H1 (cell line): Measurements from ENCODE around the gene CLDN3. TPM values are rescaled to one million over a fixed set of nuclear protein-coding genes. Genes with fewer than 3 reads are reported as not detected.

Source experiments
- CTCF ChIA-PET: fragments of 300-600 bp; sonication (Branson Sonifier 250); formaldehyde crosslinking; loops from one replicate; lab custom pipeline; 2021; ENCODE audit not compliant: partially characterized antibody; lab: Charles Lee
- POLR2A ChIA-PET: fragments of 300-600 bp; sonication (Branson Sonifier 250); formaldehyde crosslinking; loops from one replicate; lab custom pipeline; 2021; ENCODE audit warnings: inconsistent platforms; ENCODE audit not compliant: partially characterized antibody; lab: Charles Lee
- DNase-seq, 2 experiments: peaks; one replicate each; pipeline versions ENCODE4 v3.0.0 to v3.0.0-alpha.2; 2010 to 2022; ENCODE audit warnings: low spot score in 2 of 2, low read depth in 1 of 2, mixed read lengths in 1 of 2
- FAIRE-seq: peaks from 2 replicates; lab custom pipeline; 2011; peaks lifted over from hg19 to GRCh38; lab: Jason Lieb, UNC
- H2AFZ ChIP-seq: 2 replicates; pipeline ENCODE4 v1.8.1; 2012; ENCODE audit warnings: low read length, inconsistent platforms
- H2AK5ac ChIP-seq: 2 replicates; pipeline ENCODE4 v1.6.1; 2013; ENCODE audit warnings: low read depth, low read length
- H2BK120ac ChIP-seq: replicated peaks from 2 replicates; pipeline ENCODE3; 2013; ENCODE audit warnings: low read depth, low read length, inconsistent platforms
- H2BK12ac ChIP-seq: 2 replicates; pipeline ENCODE4 v1.6.1; 2013; ENCODE audit warnings: low read depth, low read length
- H2BK15ac ChIP-seq: 2 replicates; pipeline ENCODE4 v1.6.1; 2013; ENCODE audit warnings: low read length
- H2BK20ac ChIP-seq: 2 replicates; pipeline ENCODE4 v1.6.1; 2013; ENCODE audit warnings: low read length
- H2BK5ac ChIP-seq: 2 replicates; pipeline ENCODE4 v1.6.1; 2013; ENCODE audit warnings: low read depth, low read length
- H3K14ac ChIP-seq: 2 replicates; pipeline ENCODE4 v1.6.1; 2013; ENCODE audit warnings: inconsistent platforms; ENCODE audit not compliant: insufficient read length
- H3K18ac ChIP-seq: 2 replicates; pipeline ENCODE4 v1.6.1; 2013; ENCODE audit warnings: low read length; ENCODE audit errors: extremely low read depth
- H3K23ac ChIP-seq: 2 replicates; pipeline ENCODE4 v1.6.1; 2013; ENCODE audit warnings: inconsistent platforms; ENCODE audit not compliant: insufficient read length
- H3K23me2 ChIP-seq: 2 replicates; pipeline ENCODE4 v1.6.1; 2013; ENCODE audit warnings: low read depth, low read length
- H3K27ac ChIP-seq: 2 replicates; pipeline ENCODE4 v1.6.1; 2011; ENCODE audit warnings: low read depth, low read length, inconsistent platforms
- H3K27me3 ChIP-seq, 4 experiments: replicated peaks in 1 of 4; 1 replicate in 1 of 4; 2 replicates in 3 of 4; pipeline versions ENCODE4 v1.6.1 to v1.8.1; 2011 to 2013; ENCODE audit warnings: low read length in 3 of 4, mild to moderate bottlenecking in 3 of 4, inconsistent platforms in 2 of 4, mixed read lengths in 2 of 4, moderate library complexity in 1 of 4; ENCODE audit not compliant: control insufficient read depth in 3 of 4, insufficient read depth in 3 of 4; ENCODE audit errors: extremely low read depth in 1 of 4
- H3K36me3 ChIP-seq, 4 experiments: 2 replicates each; pipeline versions ENCODE4 v1.6.1 to v1.8.1; 2011 to 2013; ENCODE audit warnings: mild to moderate bottlenecking in 4 of 4, low read length in 3 of 4, moderate library complexity in 2 of 4, control low read depth in 1 of 4, inconsistent platforms in 1 of 4; ENCODE audit not compliant: insufficient read depth in 4 of 4, control insufficient read depth in 2 of 4
- H3K4ac ChIP-seq: replicated peaks from 2 replicates; pipeline ENCODE3; 2013; ENCODE audit warnings: low read length, low read depth, mixed read lengths, inconsistent platforms; ENCODE audit not compliant: insufficient read length
- H3K4me1 ChIP-seq, 4 experiments: replicated peaks in 1 of 4; 1 replicate in 1 of 4; 2 replicates in 3 of 4; pipeline versions ENCODE4 v1.6.1 to v1.8.1; 2011 to 2013; ENCODE audit warnings: low read length in 3 of 4, inconsistent platforms in 2 of 4, mixed read lengths in 1 of 4; ENCODE audit not compliant: insufficient read depth in 4 of 4, control insufficient read depth in 3 of 4
- H3K4me2 ChIP-seq, 2 experiments: 2 replicates each; pipeline versions ENCODE4 v1.6.1 to v1.8.1; 2011 to 2013; ENCODE audit warnings: low read depth in 2 of 2, low read length in 2 of 2, control low read depth in 1 of 2, inconsistent platforms in 1 of 2, mild to moderate bottlenecking in 1 of 2; ENCODE audit not compliant: insufficient read depth in 1 of 2
- H3K4me3 ChIP-seq, 4 experiments: fragments of 200-600, 300-600 bp in 1 of 4; sonication (generic), shearing (Covaris generic), sonication (Bioruptor Twin) in 1 of 4; 2 replicates each; pipeline versions ENCODE4 v1.5.1 to v1.8.1; 2011 to 2016; ENCODE audit warnings: low read length in 4 of 4, low read depth in 3 of 4, control low read depth in 2 of 4, inconsistent platforms in 2 of 4, mild to moderate bottlenecking in 2 of 4, mixed read lengths in 1 of 4, moderate library complexity in 1 of 4; ENCODE audit not compliant: insufficient read depth in 2 of 4; ENCODE audit errors: extremely low read depth in 1 of 4
- H3K56ac ChIP-seq: replicated peaks from 2 replicates; pipeline ENCODE3; 2013; ENCODE audit warnings: low read depth, mild to moderate bottlenecking, mixed read lengths, low read length, inconsistent platforms; ENCODE audit not compliant: insufficient read length
- H3K79me1 ChIP-seq: 2 replicates; pipeline ENCODE4 v1.6.1; 2013; ENCODE audit warnings: low read depth, low read length, control low read depth
- H3K79me2 ChIP-seq, 2 experiments: 2 replicates each; pipeline versions ENCODE4 v1.6.1 to v1.8.1; 2012 to 2013; ENCODE audit warnings: low read length in 2 of 2, mild to moderate bottlenecking in 2 of 2, inconsistent platforms in 1 of 2; ENCODE audit not compliant: insufficient read depth in 2 of 2, control insufficient read depth in 1 of 2
- H3K9ac ChIP-seq, 4 experiments: replicated peaks in 1 of 4; 1 replicate in 1 of 4; 2 replicates in 3 of 4; pipeline versions ENCODE4 v1.6.1 to v1.8.1; 2011 to 2013; ENCODE audit warnings: low read depth in 3 of 4, low read length in 3 of 4, control low read depth in 2 of 4, mild to moderate bottlenecking in 2 of 4, moderate library complexity in 2 of 4, inconsistent platforms in 1 of 4; ENCODE audit errors: extremely low read depth in 1 of 4
- H3K9me3 ChIP-seq, 2 experiments: 2 replicates each; pipeline versions ENCODE4 v1.6.1 to v1.8.1; 2012 to 2013; ENCODE audit warnings: mild to moderate bottlenecking in 2 of 2, moderate library complexity in 2 of 2, control low read depth in 1 of 2, inconsistent platforms in 1 of 2, low read depth in 1 of 2, low read length in 1 of 2, mixed read lengths in 1 of 2; ENCODE audit not compliant: insufficient read depth in 2 of 2
- H4K20me1 ChIP-seq, 2 experiments: replicated peaks in 1 of 2; 2 replicates each; pipeline versions ENCODE3 to v1.8.1; 2011 to 2013; ENCODE audit warnings: inconsistent platforms in 2 of 2, low read length in 2 of 2, mild to moderate bottlenecking in 1 of 2; ENCODE audit not compliant: insufficient read depth in 2 of 2, control insufficient read depth in 1 of 2
- H4K5ac ChIP-seq: 2 replicates; pipeline ENCODE4 v1.6.1; 2013; ENCODE audit warnings: low read length, low read depth, mixed read lengths, inconsistent platforms; ENCODE audit not compliant: insufficient read length
- H4K8ac ChIP-seq: 2 replicates; pipeline ENCODE4 v1.8.0; 2013; ENCODE audit warnings: mild to moderate bottlenecking, moderate library complexity, low read length, inconsistent platforms; ENCODE audit not compliant: insufficient read depth; ENCODE audit errors: extremely low read depth
- H4K91ac ChIP-seq: replicated peaks from 2 replicates; pipeline ENCODE3; 2013; ENCODE audit warnings: low read length, mixed read lengths, inconsistent platforms; ENCODE audit not compliant: insufficient read length
- EGR1 ChIP-seq: IDR thresholded peaks from 2 replicates; pipeline ENCODE4 v1.6.1; 2011; ENCODE audit warnings: low read depth, low read length, borderline replicate concordance
- HDAC2 ChIP-seq, 2 experiments: fragments of 300-600 bp in 1 of 2; sonication (generic) in 1 of 2; IDR thresholded peaks; 2 replicates each; pipeline ENCODE4 v1.6.1; 2011 to 2012; ENCODE audit warnings: low read depth in 2 of 2, low read length in 2 of 2, mild to moderate bottlenecking in 2 of 2, moderate library complexity in 2 of 2, borderline replicate concordance in 1 of 2, inconsistent platforms in 1 of 2
- KDM4A ChIP-seq: IDR thresholded peaks from one replicate; pipeline ENCODE4 v1.7.1; 2012; ENCODE audit warnings: low read depth, mild to moderate bottlenecking, moderate library complexity, low read length, inconsistent platforms; ENCODE audit not compliant: severe bottlenecking
- NRF1 ChIP-seq: IDR thresholded peaks from 2 replicates; pipeline ENCODE4 v1.6.1; 2011; ENCODE audit warnings: mild to moderate bottlenecking, low read depth, low read length, improper control_type of control experiment
- POLR2A ChIP-seq, 2 experiments: IDR thresholded peaks; 1 replicate in 1 of 2; 2 replicates in 1 of 2; pipeline ENCODE4 v1.6.1; 2011; ENCODE audit warnings: low read depth in 2 of 2, low read length in 2 of 2, mild to moderate bottlenecking in 2 of 2; ENCODE audit errors: control extremely low read depth in 1 of 2
- RXRA ChIP-seq: IDR thresholded peaks from 2 replicates; pipeline ENCODE4 v1.6.1; 2011; ENCODE audit warnings: low read depth, mild to moderate bottlenecking, low read length, moderate library complexity; ENCODE audit not compliant: insufficient read depth
- SP2 ChIP-seq: IDR thresholded peaks from 2 replicates; pipeline ENCODE4 v1.6.1; 2012; ENCODE audit warnings: mild to moderate bottlenecking, low read length, inconsistent platforms
- WGBS, 2 experiments: shearing (Covaris generic) in 1 of 2; methylation state at CpG; one replicate each; pipeline versions ENCODE4 v1.1.6 to v1.1.7; 2013 to 2015; ENCODE audit warnings: low lambda C conversion rate in 2 of 2, mixed read lengths in 2 of 2, inconsistent platforms in 1 of 2, low coverage in 1 of 2, missing lambda C conversion rate in 1 of 2; ENCODE audit not compliant: insufficient replicate concordance in 2 of 2, insufficient coverage in 1 of 2, insufficient read length in 1 of 2; ENCODE audit errors: extremely low coverage in 1 of 2, missing lambda C conversion rate in 1 of 2; 5-methylcytosine and 5-hydroxymethylcytosine counted together
- polyA plus RNA-seq, 7 experiments: library from polyadenylated mRNA; depleted of rRNA in 3 of 7; stranded (reverse) in 5 of 7; unstranded in 2 of 7; fragments of >200 nt in 5 of 7; fragments of 200-250 nt in 2 of 7; gene quantifications; 1 replicate in 5 of 7; 2 replicates in 1 of 7; 4 replicates in 1 of 7; pipeline versions ENCODE4 v1.2.1 to v1.2.3, GENCODE V29; 2011 to 2013; ENCODE audit warnings: missing spikeins in 2 of 7, mixed read lengths in 2 of 7
- total RNA-seq: library from RNA; stranded (reverse); fragmentation: NEBNext Ultra II Directional; extraction: Animal tissue kit (Norgen Biotek cat#: 25700); gene quantifications from 2 replicates; pipeline ENCODE4 v1.2.1, GENCODE V29; 2021
- TF ChIP-seq, protein P1 (sequence below): IDR thresholded peaks from 2 replicates; pipeline ENCODE4 v1.6.1; 2011; ENCODE audit warnings: low read depth, mild to moderate bottlenecking, low read length; ENCODE audit not compliant: insufficient read depth

Gene CLDN3
- total and polyA plus RNA-seq, 2 of the 8 experiments (the other 6 are each of a cell fraction or from before 2014, with no cell fraction given), result 19.1 to 65.2 TPM

- no peaks in the 10 kb centered on the region for H3K79me1 ChIP-seq
- H3K4ac ChIP-seq, result no peak overlapping the region
- DNase-seq (peak in 1 of 2 experiments; percentile 91), FAIRE-seq (no peak)
- H2BK5ac ChIP-seq, result no peak overlapping the region
- 0 out of 7 replicates have a peak, but pooled peaks cover 0 to under 1% (median 0%) of the 10 kb centered on the region in 4 experiments for H3K27me3 ChIP-seq
- H4K5ac ChIP-seq, result no peak overlapping the region
- H2AK5ac ChIP-seq, result peak overlapping the region; percentile 2; the same call in 1 of the 2 replicates
- POLR2A ChIA-PET, result interaction anchor here (0.5 to 2.3 kb wide), 12 partner anchors 10 to 416 kb away, joined by 3 to 7 read pairs (median 3); partner anchors contain the start of gene BAZ1B
- H2BK15ac ChIP-seq, result peak overlapping the region; percentile 65; the same call in 1 of the 2 replicates
- no peak overlapping the region for H3K14ac ChIP-seq
- H3K27ac ChIP-seq, result peak overlapping the region; percentile 18; the same call in 1 of the 2 replicates
- peaks cover 8 to 20% of the 10 kb centered on the region in 2 experiments for H4K20me1 ChIP-seq
- no peak overlapping the region for H4K8ac ChIP-seq
- peak overlapping the region; percentile 92 for H2BK12ac ChIP-seq
- peaks cover 8% of the 10 kb centered on the region for H3K23me2 ChIP-seq
- H3K79me2 ChIP-seq, result peaks cover 0 to 8% of the 10 kb centered on the region in 2 experiments; a peak in 1 of 4 replicates
- no peak overlapping the region for H4K91ac ChIP-seq
- no peak overlapping the region for H2BK20ac ChIP-seq
- H3K4me3 ChIP-seq, result no peak overlapping the region
- no peaks in the 10 kb centered on the region for H3K9me3 ChIP-seq
- peaks cover 0 to 16% (median 2%) of the 10 kb centered on the region in 4 experiments; a peak in 5 of 7 replicates for H3K4me1 ChIP-seq
- no peak overlapping the region for H3K23ac ChIP-seq
- H3K56ac ChIP-seq, result no peak overlapping the region
- H3K36me3 ChIP-seq, result peaks cover 4 to 16% (median 8%) of the 10 kb centered on the region in 4 experiments; a peak in 5 of 8 replicates
- H3K4me2 ChIP-seq, result no peak overlapping the region
- H2BK120ac ChIP-seq, result no peak overlapping the region
- no peak overlapping the region for H3K9ac ChIP-seq
- WGBS, 2 experiments, result 60% methylated on average over 14 of the region's 16 CpGs; no CpG with 5 or more reads in 1 of the 2 experiments
- H3K18ac ChIP-seq, result no peak overlapping the region
- H2AFZ ChIP-seq, result no peak overlapping the region
- CTCF ChIA-PET, result interaction anchor here (0.6 to 11.1 kb wide), 43 partner anchors 9 to 365 kb away, joined by 3 to 87 read pairs (median 3); partner anchors contain the start of genes BAZ1B, CLDN3, CLDN4 and STX1A
- TF ChIP-seq, protein P1, sequence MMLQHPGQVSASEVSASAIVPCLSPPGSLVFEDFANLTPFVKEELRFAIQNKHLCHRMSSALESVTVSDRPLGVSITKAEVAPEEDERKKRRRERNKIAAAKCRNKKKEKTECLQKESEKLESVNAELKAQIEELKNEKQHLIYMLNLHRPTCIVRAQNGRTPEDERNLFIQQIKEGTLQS, result no peak
- TF ChIP-seq POLR2A (IDR thresholded peaks at IDR 0.05; ENCODE audit: control extremely low read depth in 1 of 2, low read depth in 2 of 2, low read length in 2 of 2) (peak in 1 of 2 experiments; percentile 77; a peak in 2 of 3 replicates), KDM4A (no peak), EGR1 (no peak), SP2 (no peak), HDAC2 (IDR thresholded peaks at IDR 0.05; ENCODE audit: borderline replicate concordance in 1 of 2, low read depth in 2 of 2, low read length in 2 of 2) (no peak), NRF1 (no peak), RXRA (no peak)
These were observed 35.2 kb downstream of the CLDN3 start for GRCh38 chr7:73734619-73735527.
